OCI-LY3 (cell line): Measurements from ENCODE around the gene CREB3.
A peak's percentile ranks its signal among the peaks of the same experiment; 100 is the strongest.

Experiments used
- H2AFZ ChIP-seq: fragments of 200-600, 300-600 bp; shearing (Covaris generic); 2 replicates; pipeline ENCODE4 v1.6.0; 2014; ENCODE audit warnings: antibody characterized with exemption, low read depth, low read length
- H3K27ac ChIP-seq: fragments of 200-600, 300-600 bp; sonication (generic); 2 replicates; pipeline ENCODE4 v1.5.1; 2014; ENCODE audit warnings: mild to moderate bottlenecking, low read length, moderate library complexity, mixed read lengths
- H3K27me3 ChIP-seq: fragments of 200-600, 300-600 bp; sonication (generic); 2 replicates; pipeline ENCODE4 v1.6.1; 2014; ENCODE audit warnings: low read depth, low read length, mixed read lengths
- H3K36me3 ChIP-seq: fragments of 200-600, 300-600 bp; sonication (generic); replicated peaks from 2 replicates; pipeline ENCODE3; 2014; ENCODE audit warnings: low read depth, low read length, mixed read lengths
- H3K4me1 ChIP-seq: fragments of 300-600, 200-600 bp; sonication (generic); 2 replicates; pipeline ENCODE4 v1.6.1; 2014; ENCODE audit warnings: low read length, mixed read lengths
- H3K4me2 ChIP-seq: fragments of 200-600, 300-600 bp; sonication (generic); 2 replicates; pipeline ENCODE4 v1.6.1; 2014; ENCODE audit warnings: low read length, mixed read lengths
- H3K4me3 ChIP-seq: fragments of 300-600, 200-600 bp; sonication (generic); 2 replicates; pipeline ENCODE4 v1.5.1; 2014; ENCODE audit warnings: antibody characterized with exemption, mild to moderate bottlenecking, low read length, moderate library complexity
- H3K79me2 ChIP-seq: fragments of 300-600, 200-600 bp; shearing (Covaris generic); 2 replicates; pipeline ENCODE4 v1.6.1; 2014; ENCODE audit warnings: mild to moderate bottlenecking, low read length, mixed read lengths
- H3K9ac ChIP-seq: fragments of 300-600, 200-600 bp; shearing (Covaris generic); 2 replicates; pipeline ENCODE4 v1.6.0; 2014; ENCODE audit warnings: mild to moderate bottlenecking, low read length, moderate library complexity
- H3K9me3 ChIP-seq: fragments of 200-600, 300-600 bp; shearing (Covaris generic); 2 replicates; pipeline ENCODE4 v1.6.1; 2014; ENCODE audit warnings: low read length, mixed read lengths; ENCODE audit not compliant: insufficient read depth
- H4K20me1 ChIP-seq: fragments of 200-600, 300-600 bp; sonication (generic); 2 replicates; pipeline ENCODE4 v1.6.1; 2016; ENCODE audit warnings: low read length, mixed read lengths; ENCODE audit not compliant: insufficient read depth
- EZH2phosphoT487 ChIP-seq: fragments of 200-600 bp; shearing (Covaris generic); IDR thresholded peaks from 2 replicates; pipeline ENCODE4 v1.6.1; 2018; ENCODE audit warnings: antibody characterized with exemption, mixed run types, low read depth
- TF ChIP-seq, protein P1 (sequence below): fragments of 200-600, 300-600 bp; sonication (generic); IDR thresholded peaks from 2 replicates; pipeline ENCODE4 v1.5.1; 2014; ENCODE audit warnings: antibody characterized with exemption, low read length, low read depth

Gene CREB3

DNA sequence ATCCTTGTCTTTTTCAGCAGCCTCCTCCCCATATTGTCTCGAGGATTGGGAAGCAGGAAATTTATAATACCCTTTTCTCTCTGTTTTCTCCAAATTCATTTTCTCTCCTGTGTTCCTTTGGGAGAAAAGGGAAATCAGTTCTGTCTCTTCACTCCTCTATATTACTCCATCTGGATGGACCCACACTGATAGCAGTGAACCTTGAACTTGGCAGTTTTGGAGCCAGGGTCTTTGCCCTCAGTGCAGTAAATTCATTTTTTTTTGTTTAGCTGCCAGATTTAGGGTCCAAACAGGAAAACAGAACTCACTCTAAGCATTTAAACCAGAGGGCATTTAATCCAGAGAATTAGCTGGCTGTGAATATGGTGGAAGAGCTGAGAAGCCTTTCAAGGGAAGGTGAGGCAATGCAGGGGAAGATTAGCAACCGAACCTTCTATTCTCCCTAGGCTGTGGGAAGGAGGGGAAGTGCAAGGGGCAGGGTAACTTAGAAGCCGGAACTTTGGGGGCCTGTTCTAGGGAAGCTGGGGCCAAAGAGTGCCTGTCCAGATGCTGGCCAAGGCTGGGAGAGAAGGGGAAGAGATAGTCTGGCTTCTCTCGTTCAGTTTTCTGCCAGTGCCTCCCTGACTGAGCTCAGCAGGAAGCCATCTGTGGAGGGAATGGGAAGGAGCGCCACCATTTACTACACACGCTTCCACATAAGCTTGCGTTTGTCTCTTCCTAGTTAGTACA is 42.6 kb downstream of the CREB3 start:
- no peak overlapping the region for H3K4me2 ChIP-seq
- no peak overlapping the region for H3K27ac ChIP-seq
- H3K9me3 ChIP-seq = no peaks in the 10 kb centered on the region

DNA sequence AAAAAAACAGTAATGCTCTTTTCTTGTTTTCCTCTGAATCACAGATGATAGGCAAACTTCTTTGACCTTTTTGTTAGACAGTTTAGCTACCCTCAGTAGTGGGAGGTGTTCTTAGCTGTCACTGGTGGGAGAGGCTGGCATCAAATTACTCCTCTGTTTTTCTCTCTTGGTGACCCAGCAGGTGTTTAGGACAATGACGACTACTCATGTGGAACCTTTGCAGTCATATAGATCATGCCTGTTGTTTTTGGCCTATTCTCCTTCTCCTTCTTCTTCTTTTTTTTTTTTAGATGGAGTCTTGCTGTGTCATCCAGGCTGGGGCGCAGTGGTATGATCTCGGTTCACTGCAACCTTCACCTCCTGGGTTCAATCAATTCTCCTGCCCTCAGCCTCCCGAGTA is 43.6 kb downstream of the CREB3 start:
- H3K9ac ChIP-seq = no peak overlapping the region
- TF ChIP-seq EZH2phosphoT487 = no peak
- TF ChIP-seq, protein P1, sequence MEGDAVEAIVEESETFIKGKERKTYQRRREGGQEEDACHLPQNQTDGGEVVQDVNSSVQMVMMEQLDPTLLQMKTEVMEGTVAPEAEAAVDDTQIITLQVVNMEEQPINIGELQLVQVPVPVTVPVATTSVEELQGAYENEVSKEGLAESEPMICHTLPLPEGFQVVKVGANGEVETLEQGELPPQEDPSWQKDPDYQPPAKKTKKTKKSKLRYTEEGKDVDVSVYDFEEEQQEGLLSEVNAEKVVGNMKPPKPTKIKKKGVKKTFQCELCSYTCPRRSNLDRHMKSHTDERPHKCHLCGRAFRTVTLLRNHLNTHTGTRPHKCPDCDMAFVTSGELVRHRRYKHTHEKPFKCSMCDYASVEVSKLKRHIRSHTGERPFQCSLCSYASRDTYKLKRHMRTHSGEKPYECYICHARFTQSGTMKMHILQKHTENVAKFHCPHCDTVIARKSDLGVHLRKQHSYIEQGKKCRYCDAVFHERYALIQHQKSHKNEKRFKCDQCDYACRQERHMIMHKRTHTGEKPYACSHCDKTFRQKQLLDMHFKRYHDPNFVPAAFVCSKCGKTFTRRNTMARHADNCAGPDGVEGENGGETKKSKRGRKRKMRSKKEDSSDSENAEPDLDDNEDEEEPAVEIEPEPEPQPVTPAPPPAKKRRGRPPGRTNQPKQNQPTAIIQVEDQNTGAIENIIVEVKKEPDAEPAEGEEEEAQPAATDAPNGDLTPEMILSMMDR = no peak
- no peak overlapping the region for H3K27ac ChIP-seq
- H3K79me2 ChIP-seq = no peaks in the 10 kb centered on the region
- H2AFZ ChIP-seq = no peak overlapping the region
- H3K27me3 ChIP-seq = no peaks in the 10 kb centered on the region
- H3K4me1 ChIP-seq = peaks cover 12% of the 10 kb centered on the region
- no peak overlapping the region for H3K4me3 ChIP-seq
- H3K4me2 ChIP-seq = peak overlapping the region; percentile 13; the same call in 1 of the 2 replicates
- no peaks in the 10 kb centered on the region for H4K20me1 ChIP-seq
- no peaks in the 10 kb centered on the region for H3K36me3 ChIP-seq
- H3K9me3 ChIP-seq = no peaks in the 10 kb centered on the region

More for the DNA sequence above, 42.6 kb downstream of the CREB3 start:
- TF ChIP-seq, protein P1 = no peak
- no peak for TF ChIP-seq EZH2phosphoT487
- H3K4me1 ChIP-seq = peaks cover 12% of the 10 kb centered on the region
- no peak overlapping the region for H3K4me3 ChIP-seq
- no peaks in the 10 kb centered on the region for H3K36me3 ChIP-seq
- H3K27me3 ChIP-seq = no peaks in the 10 kb centered on the region
- no peak overlapping the region for H3K9ac ChIP-seq
- no peaks in the 10 kb centered on the region for H4K20me1 ChIP-seq
- no peak overlapping the region for H2AFZ ChIP-seq
- no peaks in the 10 kb centered on the region for H3K79me2 ChIP-seq

GRCh38 chr9:35778496-35778895 is 46.0 kb downstream of the CREB3 start:
- Histone ChIP-seq H3K9me3 (no peaks in the 10 kb centered on the region), H3K4me2 (no peak overlapping the region), H3K79me2 (no peaks in the 10 kb centered on the region), H3K4me1 (peaks cover 12% of the 10 kb centered on the region), H3K27ac (no peak overlapping the region), H3K27me3 (no peaks in the 10 kb centered on the region), H4K20me1 (no peaks in the 10 kb centered on the region), H3K4me3 (no peak overlapping the region), H3K36me3 (peaks cover 3% of the 10 kb centered on the region), H3K9ac (no peak overlapping the region), H2AFZ (no peak overlapping the region)
- TF ChIP-seq EZH2phosphoT487 = no peak
- TF ChIP-seq, protein P1 = no peak

DNA sequence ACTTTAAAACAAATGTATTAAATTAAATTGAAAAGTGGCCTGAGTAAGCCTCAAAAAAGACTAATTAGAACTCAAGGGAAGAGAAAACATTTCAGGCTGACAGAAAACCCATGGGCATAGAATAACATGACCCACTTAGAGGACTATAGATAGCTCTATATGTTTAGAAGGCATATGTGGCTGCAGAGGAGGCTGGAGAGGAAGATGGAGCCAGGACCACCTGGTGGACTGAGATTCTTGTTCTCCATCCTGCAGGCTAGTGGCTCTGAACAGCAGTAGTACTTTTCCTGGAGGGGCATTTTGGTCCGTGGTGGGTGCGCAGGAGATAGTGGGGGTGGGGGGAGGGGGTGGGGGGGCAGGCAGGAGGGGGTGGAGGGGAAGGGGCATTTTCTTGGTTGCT is 48.6 kb downstream of the CREB3 start:
- no peak overlapping the region for H3K4me2 ChIP-seq
- H2AFZ ChIP-seq = no peak overlapping the region
- H3K27me3 ChIP-seq = no peaks in the 10 kb centered on the region
- H3K79me2 ChIP-seq = no peaks in the 10 kb centered on the region
- H3K9me3 ChIP-seq = no peaks in the 10 kb centered on the region
- no peak overlapping the region for H3K27ac ChIP-seq
- TF ChIP-seq, protein P1 = no peak
- no peak for TF ChIP-seq EZH2phosphoT487
- peaks cover 19% of the 10 kb centered on the region for H3K4me1 ChIP-seq
- no peaks in the 10 kb centered on the region for H4K20me1 ChIP-seq
- no peak overlapping the region for H3K9ac ChIP-seq
- no peak overlapping the region for H3K4me3 ChIP-seq
- peaks cover 4% of the 10 kb centered on the region for H3K36me3 ChIP-seq
